ENCODE results near the gene DBF4.
"Not testable (repeated sequence)": the region's sequence is repeated elsewhere in the genome, so short reads cannot be mapped to it uniquely, and the experiment has no call there.

- not testable (repeated sequence) for TF ChIP-seq CTCF (IDR thresholded peaks at IDR 0.05; ENCODE audit: low read depth, low read length); EZH2phosphoT487 (IDR thresholded peaks at IDR 0.05; ENCODE audit: low read depth)
Measured at GRCh38 chr7:87922759-87923395, 46.6 kb downstream of the DBF4 start.

All from OCI-LY3 (cell line).